GM18520 (cell line): ENCODE measurements around the gene CD46.

ENCODE experiments used
- ATAC-seq: cut with Tn5 transposase; IDR thresholded peaks from one replicate; pipeline ENCODE4 v1.9.1; 2021; ENCODE audit not compliant: unreplicated experiment

CD46 gene

GRCh38 chr1:207793327-207793726, 41.5 kb downstream of the CD46 start:
- no peak for ATAC-seq

GRCh38 chr1:207794861-207795260, 43.0 kb downstream of the CD46 start:
- ATAC-seq, result no peak

DNA sequence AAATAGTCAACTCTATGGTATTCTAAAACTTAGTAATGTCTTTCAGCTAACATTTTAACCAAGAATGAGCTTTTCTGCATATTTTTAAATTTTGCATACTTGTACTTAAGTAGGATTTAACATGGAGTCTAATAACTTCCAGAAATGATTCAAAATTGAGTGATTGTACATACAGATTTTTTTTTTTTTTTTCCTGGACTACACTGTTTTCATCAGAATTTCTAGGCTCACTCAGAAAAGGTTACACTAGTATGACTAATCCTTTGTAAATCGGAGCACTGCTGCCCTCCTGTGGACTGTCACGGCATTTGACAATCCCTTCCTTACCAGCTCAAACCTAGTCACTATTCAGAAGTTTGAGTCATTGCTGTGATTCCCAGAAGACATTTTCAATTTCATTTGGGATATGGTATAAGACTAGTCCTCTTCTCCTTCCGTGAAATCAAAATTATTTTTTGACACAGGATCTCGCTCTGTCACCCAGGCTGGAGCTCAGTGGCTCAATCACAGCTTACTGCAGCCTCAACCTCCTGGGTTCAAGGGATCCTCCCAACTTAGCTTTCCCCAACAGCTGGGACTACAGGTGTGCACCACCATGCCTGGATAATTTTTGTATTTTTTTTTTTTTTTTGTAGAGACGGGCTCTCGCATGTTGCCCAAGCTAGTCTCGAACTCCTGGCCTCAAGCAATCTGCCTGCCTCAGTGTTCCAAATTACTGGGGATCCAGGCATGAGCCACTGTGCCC, 45.5 kb downstream of the CD46 start:
- peak; percentile 49 for ATAC-seq

DNA sequence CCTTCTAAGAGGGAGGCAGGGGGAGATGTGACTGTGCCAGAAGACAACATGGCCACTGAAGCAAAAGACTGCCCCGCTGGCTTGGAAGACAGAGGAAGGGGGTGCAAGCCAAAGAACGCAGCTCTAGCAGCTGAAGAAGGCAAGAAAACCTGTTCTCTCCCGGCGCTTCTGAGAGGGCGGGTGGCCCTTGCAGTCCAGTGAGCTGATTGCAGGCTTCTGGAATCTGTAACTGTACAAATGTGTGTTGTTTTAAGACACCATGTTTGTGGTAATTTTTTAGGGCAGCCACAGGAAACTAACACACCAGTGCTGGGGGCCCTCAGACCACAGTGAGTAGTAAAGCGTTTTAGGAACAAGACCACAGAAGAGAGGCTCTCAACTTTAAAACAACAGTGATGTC, 47.0 kb downstream of the CD46 start:
- no peak for ATAC-seq

DNA sequence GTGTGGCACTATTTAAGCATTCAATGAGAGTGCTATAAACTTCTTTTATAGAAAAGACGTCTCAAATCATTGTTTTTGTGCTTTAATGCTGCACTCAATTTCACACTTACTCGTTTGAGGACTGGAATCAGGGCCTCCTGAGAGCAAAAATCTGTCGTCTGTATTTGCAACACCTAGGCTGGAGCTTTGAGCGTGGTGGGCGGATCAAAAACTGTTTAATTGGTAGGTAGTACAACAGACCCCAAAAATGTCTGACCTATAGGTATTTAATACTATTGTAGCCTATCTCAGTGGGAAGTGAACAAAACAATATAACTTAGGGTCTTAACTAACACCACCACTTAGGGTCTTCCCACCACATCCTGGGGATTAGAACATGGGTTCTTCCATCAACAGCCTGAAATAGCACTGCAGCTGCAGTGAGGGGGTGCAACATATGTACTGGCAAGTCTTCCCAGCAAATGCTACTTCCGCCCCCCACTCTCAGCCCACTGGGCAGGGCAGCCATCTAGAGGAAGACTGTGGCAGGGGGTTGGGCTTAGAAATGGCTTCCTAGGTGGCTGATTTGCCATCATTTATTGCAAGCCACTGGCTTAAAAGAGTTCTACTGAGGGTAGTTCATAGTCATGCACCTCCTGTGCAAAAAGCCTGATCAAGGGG, 48.3 kb downstream of the CD46 start:
- no peak for ATAC-seq

DNA sequence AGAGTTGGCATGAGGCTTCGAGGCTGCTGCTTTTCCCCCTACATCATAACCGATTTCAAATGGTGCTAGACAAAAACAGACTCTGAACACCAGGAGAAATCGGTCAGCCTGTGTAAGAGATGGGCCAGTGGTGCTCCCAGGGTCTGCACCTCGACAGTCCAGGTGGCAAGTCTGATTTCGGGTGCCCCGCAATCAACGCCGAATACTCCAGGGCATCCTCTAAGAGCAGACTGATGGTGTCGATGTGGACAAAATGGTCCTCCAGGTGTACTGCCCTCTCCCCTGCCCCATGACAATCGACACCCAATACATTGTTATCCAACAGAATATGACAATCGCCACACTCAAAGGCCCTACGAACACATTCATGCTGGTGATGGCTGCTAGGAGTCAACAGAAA, 50.0 kb downstream of the CD46 start:
- no peak for ATAC-seq

GRCh38 chr1:207803678-207804077, 51.8 kb downstream of the CD46 start:
- ATAC-seq, result no peak

- no peak for ATAC-seq
Measured at GRCh38 chr1:207804721-207805468, 53.0 kb downstream of the CD46 start.

DNA sequence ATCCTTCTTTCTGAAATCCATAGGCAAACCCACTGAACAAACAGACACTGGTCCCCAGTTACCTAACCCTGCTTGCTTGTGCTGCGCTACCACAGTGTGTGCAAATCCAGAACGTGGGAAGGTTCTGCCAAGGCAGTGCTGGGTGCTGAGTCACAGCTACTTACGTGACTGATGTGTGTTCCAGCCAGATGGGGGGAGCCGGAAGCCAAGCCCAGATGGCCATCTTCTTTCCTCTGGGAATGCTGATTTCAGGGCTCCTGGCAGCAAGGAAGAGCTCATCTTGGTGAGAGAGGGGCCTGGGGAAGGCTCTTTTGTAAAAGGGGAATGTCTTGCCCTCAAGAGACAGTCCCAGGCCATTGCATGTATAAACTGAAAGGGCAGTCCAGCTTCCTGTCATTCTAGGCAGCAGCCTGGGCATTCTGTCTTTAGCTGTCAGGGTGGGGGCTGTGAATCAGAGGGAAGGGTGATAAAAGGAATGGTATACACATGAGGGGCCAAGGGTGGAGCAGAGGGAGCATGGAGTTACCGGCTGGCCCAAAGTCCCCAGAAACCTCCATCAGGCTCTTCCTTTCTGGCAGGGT, 54.1 kb downstream of the CD46 start:
- no peak for ATAC-seq

GRCh38 chr1:207806531-207807325, 54.9 kb downstream of the CD46 start:
- ATAC-seq, result no peak

- no peak for ATAC-seq
Measured at GRCh38 chr1:207807326-207807689, 55.5 kb downstream of the CD46 start.

DNA sequence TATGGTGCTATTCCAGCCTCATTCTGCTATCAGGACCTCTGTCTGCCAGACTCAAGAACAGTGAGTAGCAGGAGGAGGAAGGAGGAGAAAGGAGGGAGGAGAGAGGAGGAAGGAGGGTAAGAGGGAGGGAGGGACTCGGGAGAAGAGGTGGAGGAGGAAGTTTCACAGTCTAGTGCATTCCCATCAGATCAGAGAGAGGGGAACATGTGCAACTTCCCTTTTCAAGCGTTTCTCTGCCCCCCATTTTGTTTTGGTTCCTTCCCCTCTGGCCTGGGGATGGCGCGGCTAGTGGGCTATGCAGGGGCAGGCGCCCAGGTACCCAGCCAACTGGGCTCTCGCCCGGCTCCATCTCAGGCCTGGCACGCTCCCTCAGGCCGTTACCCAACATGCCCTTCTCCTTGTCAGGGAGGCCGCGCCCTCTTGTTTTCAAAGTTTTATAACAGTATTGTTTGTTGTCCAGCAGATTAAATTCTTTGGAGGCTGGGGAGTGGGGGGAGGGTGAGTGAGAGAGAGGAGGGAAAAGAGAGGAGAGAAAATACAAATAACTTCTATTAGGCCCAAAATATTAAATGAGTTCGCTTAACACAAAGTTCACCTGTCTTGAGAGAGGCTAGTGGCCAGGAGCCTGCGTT, 56.0 kb downstream of the CD46 start:
- ATAC-seq, result no peak

DNA sequence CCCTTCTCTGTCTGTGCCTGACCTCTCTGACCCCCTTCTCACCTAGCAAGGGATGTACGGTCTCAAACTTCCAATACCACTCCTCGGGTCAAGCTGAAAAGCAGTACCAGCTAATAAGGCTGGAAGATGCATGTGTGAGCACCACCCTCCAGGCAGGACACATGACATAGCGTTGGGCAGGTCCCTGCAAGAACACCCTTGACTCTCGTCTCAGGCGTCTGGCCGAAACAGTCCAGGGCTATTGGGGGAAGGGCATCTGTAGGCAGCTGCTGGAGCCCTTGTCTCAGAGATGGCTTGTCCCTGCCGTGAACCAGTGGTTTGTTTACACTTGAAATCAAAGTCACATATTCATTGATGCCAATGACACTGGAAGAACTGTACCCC, 56.5 kb downstream of the CD46 start:
- no peak for ATAC-seq

DNA sequence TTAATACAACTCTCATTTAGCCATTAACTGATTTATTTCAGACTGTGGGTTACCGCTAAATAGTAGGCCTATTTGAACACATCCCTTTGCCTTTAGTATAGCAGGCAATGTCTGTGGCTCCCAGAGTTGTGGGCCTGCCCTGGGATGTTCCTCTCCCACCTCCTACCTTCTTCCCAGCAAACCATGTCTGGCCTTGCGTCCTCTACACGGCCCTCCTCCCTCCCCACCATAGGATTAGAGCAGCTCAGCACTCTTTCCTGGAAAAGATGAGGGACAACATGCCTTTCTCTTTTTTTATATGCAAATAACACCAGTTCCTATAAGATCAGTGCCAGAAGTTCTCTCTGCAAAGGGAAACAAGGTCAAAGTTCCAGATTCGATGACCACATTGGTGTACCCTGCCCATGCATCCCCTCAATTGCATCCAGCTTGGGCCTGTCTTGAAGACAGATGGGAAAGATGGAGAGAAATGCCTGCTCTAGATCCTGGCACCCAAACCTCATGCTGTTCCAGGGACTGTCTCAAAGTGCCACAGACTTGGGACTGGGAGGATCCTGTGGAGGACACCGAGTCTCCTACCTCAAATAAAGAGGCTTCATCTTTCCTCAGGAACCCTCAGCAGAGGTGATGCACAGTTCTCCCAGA, 57.2 kb downstream of the CD46 start:
- ATAC-seq, result no peak

DNA sequence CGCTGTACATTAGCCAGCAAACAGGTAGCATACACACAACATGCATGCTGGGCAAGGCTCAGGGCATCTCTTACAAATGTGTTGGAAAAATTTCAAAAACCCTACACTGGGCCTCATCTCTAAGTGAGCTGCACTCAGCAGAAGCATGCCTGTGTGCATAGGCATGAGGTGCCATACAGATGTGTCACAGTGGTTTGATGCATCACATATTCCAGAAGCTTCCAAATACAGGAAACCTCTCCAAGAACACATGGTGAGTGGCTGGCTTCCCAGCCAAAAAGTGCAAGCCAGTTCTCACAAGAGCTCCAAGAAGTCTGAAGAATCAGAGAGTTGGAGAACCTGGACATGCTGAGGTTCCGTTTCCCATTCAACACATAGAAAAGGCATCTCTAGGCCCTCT, 58.3 kb downstream of the CD46 start:
- ATAC-seq, result no peak

DNA sequence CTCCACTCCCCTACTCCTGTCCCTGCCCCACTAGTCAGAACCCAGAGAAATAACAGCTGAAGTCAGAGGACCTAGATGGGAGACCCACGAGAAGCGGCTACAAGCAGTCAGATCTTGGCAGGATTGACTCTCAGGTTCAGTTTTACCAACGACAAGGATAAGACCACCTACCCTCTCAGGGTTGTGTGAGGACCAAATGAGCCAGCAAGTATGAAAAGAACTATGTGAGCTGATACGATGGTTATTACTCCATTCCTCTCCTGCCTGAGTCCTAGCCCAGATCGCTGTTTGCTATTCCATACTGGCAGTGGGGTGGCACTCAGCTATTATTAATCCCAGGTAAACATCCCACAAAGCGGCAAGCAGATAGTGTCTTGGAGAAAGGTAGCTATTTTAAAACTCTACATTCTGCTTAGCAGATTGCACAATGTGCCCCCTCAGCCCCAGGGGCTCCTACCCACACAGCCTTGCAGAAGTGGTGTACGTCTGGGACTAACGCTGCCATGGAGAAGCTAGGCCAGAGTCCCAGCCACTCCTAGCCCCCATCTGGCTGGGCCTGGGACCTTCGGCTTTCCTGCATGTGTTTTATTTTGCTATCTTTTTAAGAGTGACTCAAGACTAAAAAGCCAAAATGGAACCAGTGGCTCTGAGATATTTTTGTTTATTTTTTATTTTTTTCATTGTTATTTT, 58.9 kb downstream of the CD46 start:
- ATAC-seq, result no peak

- no peak for ATAC-seq
Measured at GRCh38 chr1:207811319-207811718, 59.5 kb downstream of the CD46 start.

GRCh38 chr1:207811920-207812720, 60.3 kb downstream of the CD46 start:
- ATAC-seq, result no peak
